Measurements from ENCODE around the gene IDH3G. TPM values are rescaled to one million over a fixed set of nuclear protein-coding genes. Genes with fewer than 3 reads are reported as not detected.

IDH3G gene
- total and polyA plus RNA-seq, 4 donors: 23.3 to 40.9 (median 31.1) TPM

DNA sequence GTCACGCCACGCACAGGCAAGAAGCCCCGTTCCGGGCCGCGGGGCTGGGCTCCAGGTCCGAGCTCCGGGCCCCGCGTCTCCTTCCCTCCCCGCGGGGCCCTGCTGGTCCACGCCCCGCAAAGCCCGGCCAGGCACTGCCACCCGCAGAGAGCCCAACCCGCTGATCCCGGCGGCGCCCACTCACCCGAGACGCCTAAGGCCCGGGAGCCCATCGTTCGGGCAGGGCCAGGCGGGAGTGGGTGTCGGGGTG lies 35.3 kb upstream of the IDH3G start:
- H3K9ac ChIP-seq (ENCODE audit: low read depth in 1 of 2, low read length in 2 of 2): no peak overlapping the region
- DNase-seq (ENCODE audit: low spot score): no peak
- peaks cover 0 to 5% (median 2%) of the 10 kb centered on the region in 4 donors for H3K4me1 ChIP-seq (ENCODE audit: control insufficient read depth in 4 of 4, insufficient read depth in 4 of 4, low read length in 3 of 4)
- WGBS: 3% methylated on average over 27 of the region's 27 CpGs
- H3K9me3 ChIP-seq (ENCODE audit: control insufficient read depth in 4 of 4, low read length in 3 of 4): no peaks in the 10 kb centered on the region
- no peak overlapping the region for H3K27ac ChIP-seq (ENCODE audit: low read depth in 1 of 2, low read length in 2 of 2)
- TF ChIP-seq FOXA1 (IDR thresholded peaks at IDR 0.05) (no peak), YY1 (IDR thresholded peaks at IDR 0.05) (no peak)
- TF ChIP-seq, protein P1, sequence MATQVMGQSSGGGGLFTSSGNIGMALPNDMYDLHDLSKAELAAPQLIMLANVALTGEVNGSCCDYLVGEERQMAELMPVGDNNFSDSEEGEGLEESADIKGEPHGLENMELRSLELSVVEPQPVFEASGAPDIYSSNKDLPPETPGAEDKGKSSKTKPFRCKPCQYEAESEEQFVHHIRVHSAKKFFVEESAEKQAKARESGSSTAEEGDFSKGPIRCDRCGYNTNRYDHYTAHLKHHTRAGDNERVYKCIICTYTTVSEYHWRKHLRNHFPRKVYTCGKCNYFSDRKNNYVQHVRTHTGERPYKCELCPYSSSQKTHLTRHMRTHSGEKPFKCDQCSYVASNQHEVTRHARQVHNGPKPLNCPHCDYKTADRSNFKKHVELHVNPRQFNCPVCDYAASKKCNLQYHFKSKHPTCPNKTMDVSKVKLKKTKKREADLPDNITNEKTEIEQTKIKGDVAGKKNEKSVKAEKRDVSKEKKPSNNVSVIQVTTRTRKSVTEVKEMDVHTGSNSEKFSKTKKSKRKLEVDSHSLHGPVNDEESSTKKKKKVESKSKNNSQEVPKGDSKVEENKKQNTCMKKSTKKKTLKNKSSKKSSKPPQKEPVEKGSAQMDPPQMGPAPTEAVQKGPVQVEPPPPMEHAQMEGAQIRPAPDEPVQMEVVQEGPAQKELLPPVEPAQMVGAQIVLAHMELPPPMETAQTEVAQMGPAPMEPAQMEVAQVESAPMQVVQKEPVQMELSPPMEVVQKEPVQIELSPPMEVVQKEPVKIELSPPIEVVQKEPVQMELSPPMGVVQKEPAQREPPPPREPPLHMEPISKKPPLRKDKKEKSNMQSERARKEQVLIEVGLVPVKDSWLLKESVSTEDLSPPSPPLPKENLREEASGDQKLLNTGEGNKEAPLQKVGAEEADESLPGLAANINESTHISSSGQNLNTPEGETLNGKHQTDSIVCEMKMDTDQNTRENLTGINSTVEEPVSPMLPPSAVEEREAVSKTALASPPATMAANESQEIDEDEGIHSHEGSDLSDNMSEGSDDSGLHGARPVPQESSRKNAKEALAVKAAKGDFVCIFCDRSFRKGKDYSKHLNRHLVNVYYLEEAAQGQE (IDR thresholded peaks at IDR 0.05): no peak
- peak overlapping the region in 1 of 3 donors; percentile 56 for H3K4me3 ChIP-seq (ENCODE audit: low read depth in 1 of 3, low read length in 3 of 3)
- H3K27me3 ChIP-seq (ENCODE audit: control insufficient read depth in 4 of 4, insufficient read depth in 4 of 4, low read length in 3 of 4): peaks cover 0 to 4% (median 0%) of the 10 kb centered on the region in 4 donors
- H3K36me3 ChIP-seq (ENCODE audit: control insufficient read depth in 4 of 4, insufficient read depth in 3 of 4, low read depth in 1 of 4, low read length in 3 of 4): no peaks in the 10 kb centered on the region

DNA sequence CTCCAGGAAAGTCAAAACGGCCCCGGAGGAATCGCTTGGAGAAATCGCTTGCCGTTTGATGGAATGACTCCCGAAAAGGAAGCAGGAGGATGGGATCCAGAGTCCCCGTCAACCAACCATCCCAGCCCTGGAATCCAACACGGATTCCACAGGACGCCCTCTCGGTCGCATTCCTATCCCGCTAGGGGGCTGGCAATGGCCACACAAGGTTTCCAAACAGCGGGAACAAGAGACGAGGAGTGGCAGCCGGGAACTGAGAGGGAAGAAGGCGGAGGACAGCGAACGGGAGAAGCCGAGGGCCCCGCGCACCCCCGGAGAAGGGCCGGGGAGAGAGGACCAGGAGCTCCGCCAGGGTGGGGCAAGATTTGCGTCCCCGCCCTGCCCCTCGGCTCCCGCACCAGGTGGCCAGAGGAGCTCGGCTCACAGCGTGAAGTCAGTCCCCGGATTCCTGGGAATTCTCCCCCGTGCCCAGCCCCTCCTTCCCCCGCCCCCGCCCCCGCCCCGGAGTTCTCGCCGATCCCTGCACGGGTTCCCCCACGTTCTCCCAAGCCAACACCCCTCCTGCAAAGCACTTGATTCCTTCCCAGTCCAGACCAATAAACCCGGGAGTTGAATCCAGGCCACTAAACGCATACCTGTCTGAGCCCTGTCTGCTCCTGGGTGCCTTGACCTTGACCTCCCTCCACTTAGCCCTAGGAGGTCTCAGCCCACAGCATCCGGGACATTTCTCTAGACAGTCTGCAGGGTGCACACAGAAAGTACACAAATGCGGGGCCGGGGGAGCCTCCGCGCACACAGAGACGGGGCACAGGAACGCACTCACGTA lies 34.8 kb upstream of the IDH3G start:
- TF ChIP-seq JUND (IDR thresholded peaks at IDR 0.05) (no peak), EGR1 (IDR thresholded peaks at IDR 0.05; ENCODE audit: low read depth in 2 of 2) (no peak), GABPA (IDR thresholded peaks at IDR 0.05 in 1 of 2, conservative IDR thresholded peaks at IDR 0.05 in 1 of 2) (no peak), TAF1 (conservative IDR thresholded peaks at IDR 0.05) (no peak), HNF4A (conservative IDR thresholded peaks at IDR 0.05) (no peak), RXRA (IDR thresholded peaks at IDR 0.05) (no peak), RAD21 (IDR thresholded peaks at IDR 0.05) (no peak), YY1 (IDR thresholded peaks at IDR 0.05) (no peak), SP1 (IDR thresholded peaks at IDR 0.05) (no peak), NR2F2 (IDR thresholded peaks at IDR 0.05) (no peak), FOXA1 (IDR thresholded peaks at IDR 0.05) (no peak)
- TF ChIP-seq, protein P2, sequence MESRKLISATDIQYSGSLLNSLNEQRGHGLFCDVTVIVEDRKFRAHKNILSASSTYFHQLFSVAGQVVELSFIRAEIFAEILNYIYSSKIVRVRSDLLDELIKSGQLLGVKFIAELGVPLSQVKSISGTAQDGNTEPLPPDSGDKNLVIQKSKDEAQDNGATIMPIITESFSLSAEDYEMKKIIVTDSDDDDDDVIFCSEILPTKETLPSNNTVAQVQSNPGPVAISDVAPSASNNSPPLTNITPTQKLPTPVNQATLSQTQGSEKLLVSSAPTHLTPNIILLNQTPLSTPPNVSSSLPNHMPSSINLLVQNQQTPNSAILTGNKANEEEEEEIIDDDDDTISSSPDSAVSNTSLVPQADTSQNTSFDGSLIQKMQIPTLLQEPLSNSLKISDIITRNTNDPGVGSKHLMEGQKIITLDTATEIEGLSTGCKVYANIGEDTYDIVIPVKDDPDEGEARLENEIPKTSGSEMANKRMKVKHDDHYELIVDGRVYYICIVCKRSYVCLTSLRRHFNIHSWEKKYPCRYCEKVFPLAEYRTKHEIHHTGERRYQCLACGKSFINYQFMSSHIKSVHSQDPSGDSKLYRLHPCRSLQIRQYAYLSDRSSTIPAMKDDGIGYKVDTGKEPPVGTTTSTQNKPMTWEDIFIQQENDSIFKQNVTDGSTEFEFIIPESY (IDR thresholded peaks at IDR 0.05): no peak
- TF ChIP-seq, protein P1 (IDR thresholded peaks at IDR 0.05): no peak
- TF ChIP-seq, protein P3, sequence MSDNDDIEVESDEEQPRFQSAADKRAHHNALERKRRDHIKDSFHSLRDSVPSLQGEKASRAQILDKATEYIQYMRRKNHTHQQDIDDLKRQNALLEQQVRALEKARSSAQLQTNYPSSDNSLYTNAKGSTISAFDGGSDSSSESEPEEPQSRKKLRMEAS (IDR thresholded peaks at IDR 0.05): no peak
- Histone ChIP-seq H3K27ac (ENCODE audit: low read depth in 1 of 2, low read length in 2 of 2) (no peak overlapping the region), H3K9ac (ENCODE audit: low read depth in 1 of 2, low read length in 2 of 2) (no peak overlapping the region), H3K4me1 (ENCODE audit: control insufficient read depth in 4 of 4, insufficient read depth in 4 of 4, low read length in 3 of 4) (peaks cover 0 to 5% (median 2%) of the 10 kb centered on the region in 4 donors), H3K9me3 (ENCODE audit: control insufficient read depth in 4 of 4, low read length in 3 of 4) (no peaks in the 10 kb centered on the region), H3K4me3 (ENCODE audit: low read depth in 1 of 3, low read length in 3 of 3) (peak overlapping the region in 1 of 3 donors; percentile 56), H3K36me3 (ENCODE audit: control insufficient read depth in 4 of 4, insufficient read depth in 3 of 4, low read depth in 1 of 4, low read length in 3 of 4) (no peaks in the 10 kb centered on the region), H3K27me3 (ENCODE audit: control insufficient read depth in 4 of 4, insufficient read depth in 4 of 4, low read length in 3 of 4) (peaks cover 0 to 5% (median 0%) of the 10 kb centered on the region in 4 donors)
- DNase-seq (ENCODE audit: low spot score): no peak
- 6% methylated on average over 50 of the region's 50 CpGs for WGBS
